K562 (cell line): ENCODE results near the gene PNMA6F. TPM values are rescaled to one million over a fixed set of nuclear protein-coding genes. Genes with fewer than 3 reads are reported as not detected.

Source experiments
- ATAC-seq: fragments of 200-7000 bp; cut with Tn5 transposase; 3 replicates; pipeline ENCODE4 v1.9.1; 2020; ENCODE audit warnings: moderate library complexity
- BruUV-seq: library from RNA; stranded (reverse); fragments of 400-500 nt; replicated peaks from 2 replicates; lab custom pipeline; 2021; lab: Mats Ljungman, UMichigan
- CTCF ChIA-PET: fragments of 300-600 bp; formaldehyde crosslinking; extraction: SDS; loops from one replicate; lab custom pipeline; 2021; ENCODE audit warnings: low intra/inter-chr PET ratio; lab: Yijun Ruan, JAX
- POLR2A ChIA-PET: fragments of 300-600, 350-650 bp; sonication (Branson Sonifier 250); formaldehyde crosslinking; extraction: SDS; loops from one replicate; lab custom pipeline; 2021; ENCODE audit warnings: antibody characterized with exemption, inconsistent platforms; lab: Yijun Ruan, JAX
- DNase-seq, 4 experiments: peaks; one replicate each; pipeline versions ENCODE4 v3.0.0 to v3.0.0-alpha.2; 2011 to 2018; ENCODE audit warnings: low spot score in 3 of 4, mixed read lengths in 3 of 4; ENCODE audit errors: extremely low read depth in 1 of 4
- FAIRE-seq: peaks from 2 replicates; lab custom pipeline; 2011; peaks lifted over from hg19 to GRCh38; lab: Jason Lieb, UNC
- H2AFZ ChIP-seq: 2 replicates; pipeline ENCODE4 v1.6.0; 2011; ENCODE audit warnings: low read depth, low read length, control low read depth, inconsistent platforms
- H3K27ac ChIP-seq: fragments of 200-600 bp; 3 replicates; pipeline ENCODE4 v1.8.0; 2011; ENCODE audit warnings: low read depth, mild to moderate bottlenecking, control low read depth, inconsistent platforms, low read length, moderate library complexity, mixed read lengths; ENCODE audit errors: extremely low read depth
- H3K27me3 ChIP-seq, 2 experiments: fragments of 300-600 bp in 1 of 2; 2 replicates in 1 of 2; 3 replicates in 1 of 2; pipeline versions ENCODE4 v1.6.0 to v1.8.0; 2011; ENCODE audit warnings: inconsistent platforms in 2 of 2, low read length in 2 of 2, mild to moderate bottlenecking in 1 of 2, mixed read lengths in 1 of 2, moderate library complexity in 1 of 2; ENCODE audit not compliant: control insufficient read depth in 2 of 2, insufficient read depth in 2 of 2
- H3K36me3 ChIP-seq: fragments of 300-600 bp; 3 replicates; pipeline ENCODE4 v1.8.0; 2011; ENCODE audit warnings: mild to moderate bottlenecking, low read length, inconsistent platforms; ENCODE audit not compliant: control insufficient read depth, insufficient read depth
- H3K4me1 ChIP-seq, 2 experiments: fragments of 200-600 bp in 1 of 2; replicated peaks in 1 of 2; 2 replicates in 1 of 2; 3 replicates in 1 of 2; pipeline versions ENCODE4 v1.5.1 to v1.8.0; 2011; ENCODE audit warnings: inconsistent platforms in 2 of 2, low read length in 2 of 2, mild to moderate bottlenecking in 1 of 2, mixed read lengths in 1 of 2, moderate library complexity in 1 of 2; ENCODE audit not compliant: control insufficient read depth in 2 of 2, insufficient read depth in 2 of 2
- H3K4me2 ChIP-seq: 2 replicates; pipeline ENCODE4 v1.6.1; 2011; ENCODE audit warnings: low read length, control low read depth, inconsistent platforms, mixed read lengths; ENCODE audit not compliant: insufficient read depth
- H3K4me3 ChIP-seq: fragments of 200-600 bp; sonication (generic), shearing (Covaris generic); 2 replicates; pipeline ENCODE4 v1.5.1; 2016; ENCODE audit warnings: control low read depth, inconsistent platforms
- H3K79me2 ChIP-seq: fragments of 200-600 bp; 3 replicates; pipeline ENCODE4 v1.8.0; 2011; ENCODE audit warnings: low read length, inconsistent platforms; ENCODE audit not compliant: control insufficient read depth, insufficient read depth
- H3K9ac ChIP-seq, 2 experiments: 2 replicates each; pipeline versions ENCODE4 v1.6.0 to v1.6.1; 2011; ENCODE audit warnings: low read depth in 2 of 2, low read length in 2 of 2, control low read depth in 1 of 2, inconsistent platforms in 1 of 2, mild to moderate bottlenecking in 1 of 2, mixed read lengths in 1 of 2; ENCODE audit not compliant: insufficient read depth in 1 of 2
- H3K9me1 ChIP-seq: one replicate; pipeline ENCODE4 v1.6.0; 2011; ENCODE audit warnings: inconsistent platforms, mild to moderate bottlenecking, low read length, moderate library complexity; ENCODE audit not compliant: control insufficient read depth, insufficient read depth
- H3K9me3 ChIP-seq: replicated peaks from 2 replicates; pipeline ENCODE4 v1.5.1; 2011; ENCODE audit warnings: low read depth, low read length, inconsistent platforms; ENCODE audit not compliant: control insufficient read depth, insufficient read depth
- H4K20me1 ChIP-seq: replicated peaks from 2 replicates; pipeline ENCODE4 v1.6.1; 2011; ENCODE audit warnings: low read length, inconsistent platforms, mixed read lengths; ENCODE audit not compliant: control insufficient read depth, insufficient read depth
- ADNP ChIP-seq: fragments of 200-800 bp; sonication (Bioruptor generic); IDR thresholded peaks from 2 replicates; pipeline ENCODE4 v1.6.1; 2016; ENCODE audit warnings: missing genetic modification characterization, missing compliant biosample characterization
- COPS2 ChIP-seq: fragments of 450-650 bp; conservative IDR thresholded peaks from 2 replicates; pipeline ENCODE4 v1.6.1; 2016; ENCODE audit warnings: mild to moderate bottlenecking, moderate library complexity
- HMGN3 ChIP-seq: IDR thresholded peaks from 2 replicates; pipeline ENCODE4 v1.6.1; 2011; ENCODE audit warnings: borderline replicate concordance, low read depth, mild to moderate bottlenecking, mixed read lengths, low read length; ENCODE audit not compliant: insufficient read length; ENCODE audit errors: extremely low read depth
- MCM3 ChIP-seq: fragments of 450-650 bp; IDR thresholded peaks from 2 replicates; pipeline ENCODE4 v1.6.1; 2016
- RNF219 ChIP-seq: fragments of 250-450 bp; sonication (Bioruptor Pico); IDR thresholded peaks from 2 replicates; pipeline ENCODE4 v1.5.0; 2022; ENCODE audit warnings: mild to moderate bottlenecking
- SMAD4 ChIP-seq: fragments of 250-450 bp; sonication (Bioruptor Pico); conservative IDR thresholded peaks from 2 replicates; pipeline ENCODE4 v1.8.0; 2021; ENCODE audit warnings: inconsistent platforms, mild to moderate bottlenecking, moderate library complexity
- TEAD4 ChIP-seq, 2 experiments: sonication (generic) in 1 of 2; formaldehyde crosslinking in 1 of 2; IDR thresholded peaks; 2 replicates each; pipeline versions ENCODE4 v1.6.1 to v1.8.0; 2012 to 2022; ENCODE audit warnings: borderline replicate concordance in 1 of 2, inconsistent platforms in 1 of 2, low read length in 1 of 2, mild to moderate bottlenecking in 1 of 2, missing genetic modification reagents in 1 of 2
- ZBED1 ChIP-seq: IDR thresholded peaks from 2 replicates; pipeline ENCODE4 v1.6.1; 2014
- ZNF699 ChIP-seq: fragments of 250-450 bp; sonication (Bioruptor Pico); IDR thresholded peaks from 2 replicates; pipeline ENCODE4 v1.8.0; 2021; ENCODE audit warnings: mild to moderate bottlenecking, moderate library complexity; ENCODE audit not compliant: insufficient replicate concordance
- WGBS: fragments of 100-300 bp; shearing (Covaris generic); methylation state at CpG from one replicate; pipeline ENCODE4 v1.1.6; 2016; ENCODE audit warnings: low coverage, mixed read lengths; ENCODE audit not compliant: insufficient coverage; ENCODE audit errors: missing lambda C conversion rate; 5-methylcytosine and 5-hydroxymethylcytosine counted together
- in situ Hi-C: fragments of 300-500 bp; cut with MboI; formaldehyde crosslinking; loops from 4 replicates; pipeline ENCODE4 v1.15.0; 2018; ENCODE audit warnings: inconsistent platforms, mixed read lengths
- intact Hi-C: fragments of 100-400 bp; cut with micrococcal nuclease; formaldehyde crosslinking; loops from 2 replicates; pipeline ENCODE4 v1.14.2; 2022
- polyA plus RNA-seq, 8 experiments: library from polyadenylated mRNA; depleted of rRNA in 4 of 8; stranded (reverse) in 5 of 8; unstranded in 3 of 8; fragments of >200 nt; fragmentation: Nextera tagmentation in 2 of 8; fragmentation: Illumina TruSeq in 1 of 8; extraction: Ambion mirVana in 2 of 8; extraction: Trizol in 1 of 8; gene quantifications; 2 replicates each; pipeline versions ENCODE4 v1.2.1 to v1.2.3, GENCODE V29; 2011 to 2014; ENCODE audit warnings: inconsistent platforms in 1 of 8, missing spikeins in 1 of 8
- total RNA-seq, 7 experiments: library from RNA; depleted of rRNA in 6 of 7; stranded (reverse); fragments of >200 nt in 6 of 7; fragmentation: Illumina TruSeq in 2 of 7; extraction: Trizol in 2 of 7; gene quantifications; 2 replicates each; pipeline versions ENCODE4 v1.2.1 to v1.2.3, GENCODE V29; 2011 to 2021; ENCODE audit warnings: low replicate concordance in 1 of 7
- TF ChIP-seq, protein P1 (sequence below): fragments of 450-650 bp; IDR thresholded peaks from 2 replicates; pipeline ENCODE4 v1.6.1; 2016; ENCODE audit warnings: low read depth
- TF ChIP-seq, protein P2 (sequence below): fragments of 450-650 bp; conservative IDR thresholded peaks from 2 replicates; pipeline ENCODE4 v1.6.1; 2016; ENCODE audit warnings: missing genetic modification characterization, low read depth, mild to moderate bottlenecking, control low read depth, missing compliant biosample characterization

The PNMA6F gene
- total and polyA plus RNA-seq, 9 of the 15 experiments (the other 6 are each of a cell fraction or from before 2014, with no cell fraction given), result not detected

- no peak for FAIRE-seq
- BruUV-seq, result no TSS peak
- intact Hi-C loops, result no loop called here
- TF ChIP-seq, protein P1, sequence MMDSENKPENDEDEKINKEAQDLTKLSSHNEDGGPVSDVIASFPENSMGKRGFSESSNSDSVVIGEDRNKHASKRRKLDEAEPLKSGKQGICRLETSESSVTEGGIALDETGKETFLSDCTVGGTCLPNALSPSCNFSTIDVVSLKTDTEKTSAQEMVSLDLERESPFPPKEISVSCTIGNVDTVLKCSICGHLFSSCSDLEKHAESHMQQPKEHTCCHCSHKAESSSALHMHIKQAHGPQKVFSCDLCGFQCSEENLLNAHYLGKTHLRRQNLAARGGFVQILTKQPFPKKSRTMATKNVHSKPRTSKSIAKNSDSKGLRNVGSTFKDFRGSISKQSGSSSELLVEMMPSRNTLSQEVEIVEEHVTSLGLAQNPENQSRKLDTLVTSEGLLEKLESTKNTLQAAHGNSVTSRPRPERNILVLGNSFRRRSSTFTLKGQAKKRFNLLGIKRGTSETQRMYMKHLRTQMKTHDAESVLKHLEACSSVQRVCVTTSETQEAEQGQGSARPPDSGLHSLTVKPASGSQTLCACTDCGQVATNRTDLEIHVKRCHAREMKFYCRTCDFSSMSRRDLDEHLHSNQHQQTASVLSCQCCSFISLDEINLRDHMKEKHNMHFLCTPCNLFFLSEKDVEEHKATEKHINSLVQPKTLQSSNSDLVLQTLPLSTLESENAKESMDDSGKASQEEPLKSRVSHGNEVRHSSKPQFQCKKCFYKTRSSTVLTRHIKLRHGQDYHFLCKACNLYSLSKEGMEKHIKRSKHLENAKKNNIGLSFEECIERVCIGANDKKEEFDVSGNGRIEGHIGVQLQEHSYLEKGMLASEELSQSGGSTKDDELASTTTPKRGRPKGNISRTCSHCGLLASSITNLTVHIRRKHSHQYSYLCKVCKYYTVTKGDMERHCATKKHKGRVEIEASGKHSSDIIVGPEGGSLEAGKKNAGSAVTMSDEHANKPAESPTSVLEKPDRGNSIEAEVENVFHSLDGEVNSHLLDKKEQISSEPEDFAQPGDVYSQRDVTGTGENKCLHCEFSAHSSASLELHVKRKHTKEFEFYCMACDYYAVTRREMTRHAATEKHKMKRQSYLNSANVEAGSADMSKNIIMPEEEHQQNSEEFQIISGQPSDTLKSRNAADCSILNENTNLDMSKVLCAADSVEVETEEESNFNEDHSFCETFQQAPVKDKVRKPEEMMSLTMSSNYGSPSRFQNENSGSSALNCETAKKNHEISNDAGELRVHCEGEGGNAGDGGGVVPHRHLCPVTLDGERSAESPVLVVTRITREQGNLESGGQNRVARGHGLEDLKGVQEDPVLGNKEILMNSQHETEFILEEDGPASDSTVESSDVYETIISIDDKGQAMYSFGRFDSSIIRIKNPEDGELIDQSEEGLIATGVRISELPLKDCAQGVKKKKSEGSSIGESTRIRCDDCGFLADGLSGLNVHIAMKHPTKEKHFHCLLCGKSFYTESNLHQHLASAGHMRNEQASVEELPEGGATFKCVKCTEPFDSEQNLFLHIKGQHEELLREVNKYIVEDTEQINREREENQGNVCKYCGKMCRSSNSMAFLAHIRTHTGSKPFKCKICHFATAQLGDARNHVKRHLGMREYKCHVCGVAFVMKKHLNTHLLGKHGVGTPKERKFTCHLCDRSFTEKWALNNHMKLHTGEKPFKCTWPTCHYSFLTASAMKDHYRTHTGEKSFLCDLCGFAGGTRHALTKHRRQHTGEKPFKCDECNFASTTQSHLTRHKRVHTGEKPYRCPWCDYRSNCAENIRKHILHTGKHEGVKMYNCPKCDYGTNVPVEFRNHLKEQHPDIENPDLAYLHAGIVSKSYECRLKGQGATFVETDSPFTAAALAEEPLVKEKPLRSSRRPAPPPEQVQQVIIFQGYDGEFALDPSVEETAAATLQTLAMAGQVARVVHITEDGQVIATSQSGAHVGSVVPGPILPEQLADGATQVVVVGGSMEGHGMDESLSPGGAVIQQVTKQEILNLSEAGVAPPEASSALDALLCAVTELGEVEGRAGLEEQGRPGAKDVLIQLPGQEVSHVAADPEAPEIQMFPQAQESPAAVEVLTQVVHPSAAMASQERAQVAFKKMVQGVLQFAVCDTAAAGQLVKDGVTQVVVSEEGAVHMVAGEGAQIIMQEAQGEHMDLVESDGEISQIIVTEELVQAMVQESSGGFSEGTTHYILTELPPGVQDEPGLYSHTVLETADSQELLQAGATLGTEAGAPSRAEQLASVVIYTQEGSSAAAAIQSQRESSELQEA, result no peak
- TF ChIP-seq HMGN3 (no peak), ADNP (no peak), ZBED1 (no peak), RNF219 (no peak), COPS2 (no peak), MCM3 (no peak), SMAD4 (CRISPR knock-in tag) (no peak), TEAD4 (IDR thresholded peaks at IDR 0.05; ENCODE audit: low read length) (no peak), TEAD4 (CRISPR knock-in tag; IDR thresholded peaks at IDR 0.05; ENCODE audit: borderline replicate concordance) (no peak), ZNF699 (CRISPR knock-in tag) (no peak)
- TF ChIP-seq, protein P2, sequence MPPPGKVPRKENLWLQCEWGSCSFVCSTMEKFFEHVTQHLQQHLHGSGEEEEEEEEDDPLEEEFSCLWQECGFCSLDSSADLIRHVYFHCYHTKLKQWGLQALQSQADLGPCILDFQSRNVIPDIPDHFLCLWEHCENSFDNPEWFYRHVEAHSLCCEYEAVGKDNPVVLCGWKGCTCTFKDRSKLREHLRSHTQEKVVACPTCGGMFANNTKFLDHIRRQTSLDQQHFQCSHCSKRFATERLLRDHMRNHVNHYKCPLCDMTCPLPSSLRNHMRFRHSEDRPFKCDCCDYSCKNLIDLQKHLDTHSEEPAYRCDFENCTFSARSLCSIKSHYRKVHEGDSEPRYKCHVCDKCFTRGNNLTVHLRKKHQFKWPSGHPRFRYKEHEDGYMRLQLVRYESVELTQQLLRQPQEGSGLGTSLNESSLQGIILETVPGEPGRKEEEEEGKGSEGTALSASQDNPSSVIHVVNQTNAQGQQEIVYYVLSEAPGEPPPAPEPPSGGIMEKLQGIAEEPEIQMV, result no peak
Observed at GRCh38 chrX:153348421-153348820, 26.9 kb upstream of the PNMA6F start.

More at GRCh38 chrX:153348421-153348820, 26.9 kb upstream of the PNMA6F start:
- CTCF ChIA-PET, result no interaction called here
- H3K79me2 ChIP-seq, result peaks cover 5% of the 10 kb centered on the region
- POLR2A ChIA-PET, result interaction anchor here (0.6 kb wide), 1 partner anchor 359 kb away, joined by 3 read pairs; no protein-coding TSS in a partner anchor
- DNase-seq (no peak), ATAC-seq (no peak)
- no peak overlapping the region for H3K4me3 ChIP-seq
- H4K20me1 ChIP-seq, result no peaks in the 10 kb centered on the region
- no peak overlapping the region for H3K4me2 ChIP-seq
- peaks cover 70% of the 10 kb centered on the region; the same call in 2 of the 3 replicates for H3K36me3 ChIP-seq
- H3K4me1 ChIP-seq, result no peaks in the 10 kb centered on the region; a peak in 1 of 5 replicates
- no peak overlapping the region for H3K27ac ChIP-seq
- H3K27me3 ChIP-seq, result no peaks in the 10 kb centered on the region
- H3K9me3 ChIP-seq, result no peaks in the 10 kb centered on the region
- H3K9ac ChIP-seq, result no peak overlapping the region
- H2AFZ ChIP-seq, result no peak overlapping the region
- WGBS, result 88% methylated on average over 7 of the region's 8 CpGs
- in situ Hi-C loops, result no loop called here
- H3K9me1 ChIP-seq, result no peaks in the 10 kb centered on the region
